ENCODE measurements around the gene FHOD3.

DNA sequence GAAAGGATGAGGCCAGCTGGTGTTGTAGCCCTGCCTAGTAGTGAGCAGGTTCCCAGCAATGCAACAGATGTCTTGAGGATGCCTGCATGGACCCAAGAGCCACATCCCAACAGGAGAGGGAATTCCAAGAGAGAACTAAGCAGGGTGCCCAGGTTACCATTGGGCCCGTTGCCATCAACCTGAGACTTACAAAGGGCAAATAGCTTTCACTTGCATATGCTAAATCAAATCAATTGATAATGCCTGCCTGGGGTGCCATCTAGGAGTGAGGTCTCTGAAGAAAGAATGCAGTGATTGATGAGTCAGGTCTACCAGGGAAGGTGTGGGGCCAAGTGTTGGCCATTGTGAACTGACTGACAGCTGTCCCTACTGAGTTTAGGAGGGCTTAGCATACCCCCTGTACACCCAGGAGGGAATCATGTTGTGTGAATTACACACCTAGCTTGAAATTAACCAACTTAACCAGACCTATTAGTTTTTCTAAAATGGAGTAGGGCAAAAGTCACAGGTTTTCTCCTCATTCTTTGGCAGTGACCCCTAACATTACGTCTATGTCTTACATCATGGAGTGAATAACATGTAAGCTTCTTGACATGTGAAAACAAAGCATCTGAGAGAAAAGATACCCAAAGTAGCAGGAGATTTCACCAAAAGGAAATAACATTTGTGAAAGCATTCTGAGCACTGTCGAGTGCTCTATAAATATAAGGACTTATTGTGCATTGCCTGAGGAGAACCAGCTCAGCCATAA is 32.3 kb downstream of the FHOD3 start:
- no peak for TF ChIP-seq POLR2A (IDR thresholded peaks at IDR 0.05)
- TF ChIP-seq, protein P1, sequence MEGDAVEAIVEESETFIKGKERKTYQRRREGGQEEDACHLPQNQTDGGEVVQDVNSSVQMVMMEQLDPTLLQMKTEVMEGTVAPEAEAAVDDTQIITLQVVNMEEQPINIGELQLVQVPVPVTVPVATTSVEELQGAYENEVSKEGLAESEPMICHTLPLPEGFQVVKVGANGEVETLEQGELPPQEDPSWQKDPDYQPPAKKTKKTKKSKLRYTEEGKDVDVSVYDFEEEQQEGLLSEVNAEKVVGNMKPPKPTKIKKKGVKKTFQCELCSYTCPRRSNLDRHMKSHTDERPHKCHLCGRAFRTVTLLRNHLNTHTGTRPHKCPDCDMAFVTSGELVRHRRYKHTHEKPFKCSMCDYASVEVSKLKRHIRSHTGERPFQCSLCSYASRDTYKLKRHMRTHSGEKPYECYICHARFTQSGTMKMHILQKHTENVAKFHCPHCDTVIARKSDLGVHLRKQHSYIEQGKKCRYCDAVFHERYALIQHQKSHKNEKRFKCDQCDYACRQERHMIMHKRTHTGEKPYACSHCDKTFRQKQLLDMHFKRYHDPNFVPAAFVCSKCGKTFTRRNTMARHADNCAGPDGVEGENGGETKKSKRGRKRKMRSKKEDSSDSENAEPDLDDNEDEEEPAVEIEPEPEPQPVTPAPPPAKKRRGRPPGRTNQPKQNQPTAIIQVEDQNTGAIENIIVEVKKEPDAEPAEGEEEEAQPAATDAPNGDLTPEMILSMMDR (IDR thresholded peaks at IDR 0.05 in 8 of 11, conservative IDR thresholded peaks at IDR 0.05 in 3 of 11) = no peak
- TF ChIP-seq POLR2AphosphoS5 (IDR thresholded peaks at IDR 0.05) = no peak

Measured in spleen (tissue), 7 donors.